Measurements from ENCODE around the gene PAX3. TPM values are rescaled to one million over a fixed set of nuclear protein-coding genes. Genes with fewer than 3 reads are reported as not detected.

The PAX3 gene
- total RNA-seq, 1 experiment from 2014 or later = not detected

DNA sequence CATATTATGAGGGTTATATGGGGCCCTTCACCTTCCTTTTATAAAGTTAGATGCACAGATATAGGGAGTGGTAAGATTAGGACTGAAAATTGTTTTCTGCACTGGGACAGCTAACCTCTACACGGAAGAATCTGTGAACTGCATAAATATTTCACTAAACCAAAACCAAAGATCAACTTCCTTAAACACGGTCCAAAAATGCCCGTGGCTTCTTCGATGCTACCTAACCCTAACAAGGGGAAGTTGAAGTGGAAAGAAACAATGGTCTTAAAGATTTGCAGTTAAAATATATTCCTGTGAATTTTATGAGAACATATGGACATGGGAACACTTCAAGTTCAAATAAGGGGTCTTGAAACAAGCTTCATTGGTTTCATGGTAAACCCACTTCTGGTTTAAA is 33.3 kb upstream of the PAX3 start:
- ChIA-PET CTCF (interaction anchor here (0.6 to 1.4 kb wide), 3 partner anchors 230 to 308 kb away, joined by 3 to 5 read pairs (median 5); no protein-coding TSS in a partner anchor), POLR2A (no interaction called here)
- Mint-ChIP-seq H3K4me1 (peaks cover 4% of the 10 kb centered on the region; the same call in 1 of the 2 replicates), H3K27ac (no peak overlapping the region), H3K36me3 (0 out of 2 replicates have a peak, but pooled peaks cover 4% of the 10 kb centered on the region), H3K4me3 (no peak overlapping the region), H3K27me3 (ENCODE audit: low read depth) (peaks cover 42% of the 10 kb centered on the region), H3K9me3 (peaks cover 21% of the 10 kb centered on the region)
- TF ChIP-seq NR1H2 (CRISPR knock-in tag; IDR thresholded peaks at IDR 0.05) (no peak), TEAD1 (CRISPR knock-in tag; IDR thresholded peaks at IDR 0.05) (no peak), ZNF396 (CRISPR knock-in tag; IDR thresholded peaks at IDR 0.05; ENCODE audit: borderline replicate concordance) (no peak), NFYB (CRISPR knock-in tag; conservative IDR thresholded peaks at IDR 0.05; ENCODE audit: low read depth) (no peak), TP53 (CRISPR knock-in tag; IDR thresholded peaks at IDR 0.05) (no peak), ZNF416 (CRISPR knock-in tag; IDR thresholded peaks at IDR 0.05) (no peak), CREM (CRISPR knock-in tag; IDR thresholded peaks at IDR 0.05) (no peak), ZNF219 (CRISPR knock-in tag; IDR thresholded peaks at IDR 0.05; ENCODE audit: borderline replicate concordance) (no peak), KAT7 (CRISPR knock-in tag; IDR thresholded peaks at IDR 0.05; ENCODE audit: borderline replicate concordance) (no peak), IRF2 (CRISPR knock-in tag; IDR thresholded peaks at IDR 0.05; ENCODE audit: borderline replicate concordance, low read depth) (no peak)
- TF ChIP-seq, protein P1, sequence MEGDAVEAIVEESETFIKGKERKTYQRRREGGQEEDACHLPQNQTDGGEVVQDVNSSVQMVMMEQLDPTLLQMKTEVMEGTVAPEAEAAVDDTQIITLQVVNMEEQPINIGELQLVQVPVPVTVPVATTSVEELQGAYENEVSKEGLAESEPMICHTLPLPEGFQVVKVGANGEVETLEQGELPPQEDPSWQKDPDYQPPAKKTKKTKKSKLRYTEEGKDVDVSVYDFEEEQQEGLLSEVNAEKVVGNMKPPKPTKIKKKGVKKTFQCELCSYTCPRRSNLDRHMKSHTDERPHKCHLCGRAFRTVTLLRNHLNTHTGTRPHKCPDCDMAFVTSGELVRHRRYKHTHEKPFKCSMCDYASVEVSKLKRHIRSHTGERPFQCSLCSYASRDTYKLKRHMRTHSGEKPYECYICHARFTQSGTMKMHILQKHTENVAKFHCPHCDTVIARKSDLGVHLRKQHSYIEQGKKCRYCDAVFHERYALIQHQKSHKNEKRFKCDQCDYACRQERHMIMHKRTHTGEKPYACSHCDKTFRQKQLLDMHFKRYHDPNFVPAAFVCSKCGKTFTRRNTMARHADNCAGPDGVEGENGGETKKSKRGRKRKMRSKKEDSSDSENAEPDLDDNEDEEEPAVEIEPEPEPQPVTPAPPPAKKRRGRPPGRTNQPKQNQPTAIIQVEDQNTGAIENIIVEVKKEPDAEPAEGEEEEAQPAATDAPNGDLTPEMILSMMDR (IDR thresholded peaks at IDR 0.05) = no peak
- TF ChIP-seq, protein P2, sequence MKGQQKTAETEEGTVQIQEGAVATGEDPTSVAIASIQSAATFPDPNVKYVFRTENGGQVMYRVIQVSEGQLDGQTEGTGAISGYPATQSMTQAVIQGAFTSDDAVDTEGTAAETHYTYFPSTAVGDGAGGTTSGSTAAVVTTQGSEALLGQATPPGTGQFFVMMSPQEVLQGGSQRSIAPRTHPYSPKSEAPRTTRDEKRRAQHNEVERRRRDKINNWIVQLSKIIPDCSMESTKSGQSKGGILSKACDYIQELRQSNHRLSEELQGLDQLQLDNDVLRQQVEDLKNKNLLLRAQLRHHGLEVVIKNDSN (CRISPR knock-in tag; IDR thresholded peaks at IDR 0.05) = no peak
- TF ChIP-seq, protein P3, sequence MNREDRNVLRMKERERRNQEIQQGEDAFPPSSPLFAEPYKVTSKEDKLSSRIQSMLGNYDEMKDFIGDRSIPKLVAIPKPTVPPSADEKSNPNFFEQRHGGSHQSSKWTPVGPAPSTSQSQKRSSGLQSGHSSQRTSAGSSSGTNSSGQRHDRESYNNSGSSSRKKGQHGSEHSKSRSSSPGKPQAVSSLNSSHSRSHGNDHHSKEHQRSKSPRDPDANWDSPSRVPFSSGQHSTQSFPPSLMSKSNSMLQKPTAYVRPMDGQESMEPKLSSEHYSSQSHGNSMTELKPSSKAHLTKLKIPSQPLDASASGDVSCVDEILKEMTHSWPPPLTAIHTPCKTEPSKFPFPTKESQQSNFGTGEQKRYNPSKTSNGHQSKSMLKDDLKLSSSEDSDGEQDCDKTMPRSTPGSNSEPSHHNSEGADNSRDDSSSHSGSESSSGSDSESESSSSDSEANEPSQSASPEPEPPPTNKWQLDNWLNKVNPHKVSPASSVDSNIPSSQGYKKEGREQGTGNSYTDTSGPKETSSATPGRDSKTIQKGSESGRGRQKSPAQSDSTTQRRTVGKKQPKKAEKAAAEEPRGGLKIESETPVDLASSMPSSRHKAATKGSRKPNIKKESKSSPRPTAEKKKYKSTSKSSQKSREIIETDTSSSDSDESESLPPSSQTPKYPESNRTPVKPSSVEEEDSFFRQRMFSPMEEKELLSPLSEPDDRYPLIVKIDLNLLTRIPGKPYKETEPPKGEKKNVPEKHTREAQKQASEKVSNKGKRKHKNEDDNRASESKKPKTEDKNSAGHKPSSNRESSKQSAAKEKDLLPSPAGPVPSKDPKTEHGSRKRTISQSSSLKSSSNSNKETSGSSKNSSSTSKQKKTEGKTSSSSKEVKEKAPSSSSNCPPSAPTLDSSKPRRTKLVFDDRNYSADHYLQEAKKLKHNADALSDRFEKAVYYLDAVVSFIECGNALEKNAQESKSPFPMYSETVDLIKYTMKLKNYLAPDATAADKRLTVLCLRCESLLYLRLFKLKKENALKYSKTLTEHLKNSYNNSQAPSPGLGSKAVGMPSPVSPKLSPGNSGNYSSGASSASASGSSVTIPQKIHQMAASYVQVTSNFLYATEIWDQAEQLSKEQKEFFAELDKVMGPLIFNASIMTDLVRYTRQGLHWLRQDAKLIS (CRISPR knock-in tag; IDR thresholded peaks at IDR 0.05; ENCODE audit: borderline replicate concordance) = no peak
- TF ChIP-seq, protein P4, sequence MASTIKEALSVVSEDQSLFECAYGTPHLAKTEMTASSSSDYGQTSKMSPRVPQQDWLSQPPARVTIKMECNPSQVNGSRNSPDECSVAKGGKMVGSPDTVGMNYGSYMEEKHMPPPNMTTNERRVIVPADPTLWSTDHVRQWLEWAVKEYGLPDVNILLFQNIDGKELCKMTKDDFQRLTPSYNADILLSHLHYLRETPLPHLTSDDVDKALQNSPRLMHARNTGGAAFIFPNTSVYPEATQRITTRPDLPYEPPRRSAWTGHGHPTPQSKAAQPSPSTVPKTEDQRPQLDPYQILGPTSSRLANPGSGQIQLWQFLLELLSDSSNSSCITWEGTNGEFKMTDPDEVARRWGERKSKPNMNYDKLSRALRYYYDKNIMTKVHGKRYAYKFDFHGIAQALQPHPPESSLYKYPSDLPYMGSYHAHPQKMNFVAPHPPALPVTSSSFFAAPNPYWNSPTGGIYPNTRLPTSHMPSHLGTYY (CRISPR knock-in tag; IDR thresholded peaks at IDR 0.05) = no peak
- TF ChIP-seq, protein P5, sequence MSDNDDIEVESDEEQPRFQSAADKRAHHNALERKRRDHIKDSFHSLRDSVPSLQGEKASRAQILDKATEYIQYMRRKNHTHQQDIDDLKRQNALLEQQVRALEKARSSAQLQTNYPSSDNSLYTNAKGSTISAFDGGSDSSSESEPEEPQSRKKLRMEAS (CRISPR knock-in tag; IDR thresholded peaks at IDR 0.05) = no peak
- TF ChIP-seq, protein P6, sequence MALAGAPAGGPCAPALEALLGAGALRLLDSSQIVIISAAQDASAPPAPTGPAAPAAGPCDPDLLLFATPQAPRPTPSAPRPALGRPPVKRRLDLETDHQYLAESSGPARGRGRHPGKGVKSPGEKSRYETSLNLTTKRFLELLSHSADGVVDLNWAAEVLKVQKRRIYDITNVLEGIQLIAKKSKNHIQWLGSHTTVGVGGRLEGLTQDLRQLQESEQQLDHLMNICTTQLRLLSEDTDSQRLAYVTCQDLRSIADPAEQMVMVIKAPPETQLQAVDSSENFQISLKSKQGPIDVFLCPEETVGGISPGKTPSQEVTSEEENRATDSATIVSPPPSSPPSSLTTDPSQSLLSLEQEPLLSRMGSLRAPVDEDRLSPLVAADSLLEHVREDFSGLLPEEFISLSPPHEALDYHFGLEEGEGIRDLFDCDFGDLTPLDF (CRISPR knock-in tag; IDR thresholded peaks at IDR 0.05) = no peak
- TF ChIP-seq, protein P7, sequence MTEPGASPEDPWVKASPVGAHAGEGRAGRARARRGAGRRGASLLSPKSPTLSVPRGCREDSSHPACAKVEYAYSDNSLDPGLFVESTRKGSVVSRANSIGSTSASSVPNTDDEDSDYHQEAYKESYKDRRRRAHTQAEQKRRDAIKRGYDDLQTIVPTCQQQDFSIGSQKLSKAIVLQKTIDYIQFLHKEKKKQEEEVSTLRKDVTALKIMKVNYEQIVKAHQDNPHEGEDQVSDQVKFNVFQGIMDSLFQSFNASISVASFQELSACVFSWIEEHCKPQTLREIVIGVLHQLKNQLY (CRISPR knock-in tag; IDR thresholded peaks at IDR 0.05) = no peak
- no peak for ATAC-seq
- no peak for DNase-seq (ENCODE audit: low spot score)

Measured in WTC11 (cell line).